Liver (tissue), 9 donors: ENCODE data around the gene ZNF222. TPM values are rescaled to one million over a fixed set of nuclear protein-coding genes. Genes with fewer than 3 reads are reported as not detected.
A peak's percentile ranks its signal among the peaks of the same experiment; 100 is the strongest.

Experiments used
- DNase-seq: peaks from one replicate; pipeline ENCODE4 v3.0.0-alpha.2; 2017; ENCODE audit warnings: low spot score
- H3K27ac ChIP-seq, 2 donors: one replicate each; pipeline ENCODE4 v1.7.0; 2013; ENCODE audit warnings: inconsistent platforms in 2 of 2, low read length in 2 of 2, control low read depth in 1 of 2, low read depth in 1 of 2, mild to moderate bottlenecking in 1 of 2
- H3K27me3 ChIP-seq, 4 donors: one replicate each; pipeline versions ENCODE4 v1.6.1 to v1.7.0; 2013; ENCODE audit warnings: low read length in 3 of 4, inconsistent platforms in 1 of 4, mild to moderate bottlenecking in 1 of 4, moderate library complexity in 1 of 4; ENCODE audit not compliant: control insufficient read depth in 4 of 4, insufficient read depth in 4 of 4
- H3K36me3 ChIP-seq, 4 donors: one replicate each; pipeline versions ENCODE4 v1.6.1 to v1.7.0; 2013; ENCODE audit warnings: low read length in 3 of 4, mild to moderate bottlenecking in 3 of 4, low read depth in 1 of 4, moderate library complexity in 1 of 4; ENCODE audit not compliant: control insufficient read depth in 4 of 4, insufficient read depth in 3 of 4
- H3K4me1 ChIP-seq, 4 donors: one replicate each; pipeline versions ENCODE4 v1.6.1 to v1.7.0; 2013; ENCODE audit warnings: low read length in 3 of 4, mild to moderate bottlenecking in 3 of 4, moderate library complexity in 1 of 4; ENCODE audit not compliant: control insufficient read depth in 4 of 4, insufficient read depth in 4 of 4
- H3K4me3 ChIP-seq, 3 donors: one replicate each; pipeline versions ENCODE4 v1.6.1 to v1.7.0; 2013; ENCODE audit warnings: low read length in 3 of 3, control low read depth in 1 of 3, low read depth in 1 of 3, mild to moderate bottlenecking in 1 of 3
- H3K9ac ChIP-seq, 2 donors: one replicate each; pipeline ENCODE4 v1.7.0; 2013; ENCODE audit warnings: low read length in 2 of 2, mild to moderate bottlenecking in 2 of 2, moderate library complexity in 2 of 2, control low read depth in 1 of 2, low read depth in 1 of 2
- H3K9me3 ChIP-seq, 4 donors: one replicate each; pipeline versions ENCODE4 v1.6.1 to v1.7.0; 2013; ENCODE audit warnings: low read length in 3 of 4; ENCODE audit not compliant: control insufficient read depth in 4 of 4
- EGR1 ChIP-seq, 2 donors: IDR thresholded peaks; 2 replicates each; pipeline ENCODE4 v1.6.1; 2016 to 2018; ENCODE audit warnings: antibody characterized with exemption in 2 of 2, low read depth in 2 of 2
- FOXA1 ChIP-seq: IDR thresholded peaks from 2 replicates; pipeline ENCODE4 v1.6.1; 2016; ENCODE audit warnings: antibody characterized with exemption
- HNF4A ChIP-seq, 2 donors: conservative IDR thresholded peaks; 2 replicates each; pipeline ENCODE4 v1.6.1; 2016; ENCODE audit warnings: antibody characterized with exemption in 2 of 2, mild to moderate bottlenecking in 2 of 2
- HNF4G ChIP-seq: IDR thresholded peaks from 2 replicates; pipeline ENCODE4 v1.6.1; 2016; ENCODE audit warnings: antibody characterized with exemption
- JUND ChIP-seq, 2 donors: IDR thresholded peaks; 2 replicates each; pipeline ENCODE4 v1.6.1; 2016; ENCODE audit warnings: antibody characterized with exemption in 2 of 2
- NR2F2 ChIP-seq: IDR thresholded peaks from 2 replicates; pipeline ENCODE4 v1.6.1; 2016; ENCODE audit warnings: antibody characterized with exemption
- RAD21 ChIP-seq, 2 donors: IDR thresholded peaks; 2 replicates each; pipeline ENCODE4 v1.6.1; 2016; ENCODE audit warnings: antibody characterized with exemption in 2 of 2, mild to moderate bottlenecking in 2 of 2
- REST ChIP-seq: IDR thresholded peaks from 2 replicates; pipeline ENCODE4 v1.6.1; 2016; ENCODE audit warnings: antibody characterized with exemption, mild to moderate bottlenecking
- RXRA ChIP-seq, 2 donors: IDR thresholded peaks; 2 replicates each; pipeline ENCODE4 v1.6.1; 2017 to 2018; ENCODE audit warnings: antibody characterized with exemption in 2 of 2, mild to moderate bottlenecking in 1 of 2
- SP1 ChIP-seq: IDR thresholded peaks from 2 replicates; pipeline ENCODE4 v1.6.1; 2018; ENCODE audit warnings: antibody characterized with exemption, mild to moderate bottlenecking
- WGBS: extraction: QIAGEN DNeasy Blood & Tissue Kit; methylation state at CpG from one replicate; pipeline ENCODE4 v1.1.7; 2013; 5-methylcytosine and 5-hydroxymethylcytosine counted together
- polyA plus RNA-seq, 2 donors: library from polyadenylated mRNA; stranded (reverse) in 1 of 2; unstranded in 1 of 2; fragments of 200-250 nt in 1 of 2; fragments of >200 nt in 1 of 2; fragmentation: Nextera tagmentation in 1 of 2; extraction: Ambion mirVana in 1 of 2; gene quantifications; one replicate each; pipeline versions ENCODE4 v1.2.1 to v1.2.3, GENCODE V29; 2013 to 2015
- total RNA-seq, 2 donors: library from RNA; depleted of rRNA; stranded (reverse); fragments of >200 nt; gene quantifications; one replicate each; pipeline ENCODE4 v1.2.3, GENCODE V29; 2014
- TF ChIP-seq, protein P1 (sequence below): fragments of 150-350 bp; IDR thresholded peaks from 2 replicates; pipeline ENCODE4 v1.5.1; 2017; ENCODE audit warnings: improper control_type of control experiment, low read depth, low read length; ENCODE audit not compliant: missing input control
- TF ChIP-seq, protein P2 (sequence below): IDR thresholded peaks from 2 replicates; pipeline ENCODE4 v1.6.1; 2016; ENCODE audit warnings: antibody characterized with exemption
- TF ChIP-seq, protein P3 (sequence below): IDR thresholded peaks from 2 replicates; pipeline ENCODE4 v1.6.1; 2016; ENCODE audit warnings: antibody characterized with exemption
- donor health status: healthy.
- donor health status: healthy.
- donor health status: healthy.
- donor health status: healthy.
- donor health status: healthy.

ZNF222 gene
- total and polyA plus RNA-seq, 4 donors, result 0.79 to 2.5 (median 1.5) TPM

DNA sequence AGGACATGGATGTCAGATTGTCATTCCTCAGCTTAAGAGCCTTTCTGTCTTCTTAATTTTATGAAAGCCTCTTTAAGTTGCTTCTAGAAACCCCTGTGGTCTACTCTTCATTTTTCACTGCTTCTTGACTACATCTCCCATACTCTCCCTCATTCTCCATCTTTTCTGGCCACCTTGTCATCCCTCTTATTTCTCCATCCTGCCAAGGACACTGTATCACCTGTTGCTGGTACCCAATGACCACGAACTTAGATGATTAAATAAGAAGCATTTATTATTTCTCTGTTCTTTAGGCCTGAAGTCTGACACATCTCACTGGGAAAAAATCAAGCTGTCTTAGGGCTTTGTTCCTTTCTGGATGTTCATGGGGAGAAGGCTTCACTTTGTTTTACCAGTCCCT is 35.9 kb downstream of the ZNF222 start:
- no peak for DNase-seq
- no peak for TF ChIP-seq EGR1 (IDR thresholded peaks at IDR 0.05; ENCODE audit: low read depth in 2 of 2)
- TF ChIP-seq, protein P1, sequence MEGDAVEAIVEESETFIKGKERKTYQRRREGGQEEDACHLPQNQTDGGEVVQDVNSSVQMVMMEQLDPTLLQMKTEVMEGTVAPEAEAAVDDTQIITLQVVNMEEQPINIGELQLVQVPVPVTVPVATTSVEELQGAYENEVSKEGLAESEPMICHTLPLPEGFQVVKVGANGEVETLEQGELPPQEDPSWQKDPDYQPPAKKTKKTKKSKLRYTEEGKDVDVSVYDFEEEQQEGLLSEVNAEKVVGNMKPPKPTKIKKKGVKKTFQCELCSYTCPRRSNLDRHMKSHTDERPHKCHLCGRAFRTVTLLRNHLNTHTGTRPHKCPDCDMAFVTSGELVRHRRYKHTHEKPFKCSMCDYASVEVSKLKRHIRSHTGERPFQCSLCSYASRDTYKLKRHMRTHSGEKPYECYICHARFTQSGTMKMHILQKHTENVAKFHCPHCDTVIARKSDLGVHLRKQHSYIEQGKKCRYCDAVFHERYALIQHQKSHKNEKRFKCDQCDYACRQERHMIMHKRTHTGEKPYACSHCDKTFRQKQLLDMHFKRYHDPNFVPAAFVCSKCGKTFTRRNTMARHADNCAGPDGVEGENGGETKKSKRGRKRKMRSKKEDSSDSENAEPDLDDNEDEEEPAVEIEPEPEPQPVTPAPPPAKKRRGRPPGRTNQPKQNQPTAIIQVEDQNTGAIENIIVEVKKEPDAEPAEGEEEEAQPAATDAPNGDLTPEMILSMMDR, result no peak
- Histone ChIP-seq H3K36me3 (peaks cover 16 to 86% (median 70%) of the 10 kb centered on the region in 4 donors), H3K27me3 (no peaks in the 10 kb centered on the region), H3K9ac (no peak overlapping the region), H3K4me1 (no peaks in the 10 kb centered on the region), H3K27ac (no peak overlapping the region), H3K9me3 (peaks cover 8 to 65% (median 59%) of the 10 kb centered on the region in 4 donors), H3K4me3 (peak overlapping the region in 2 of 3 donors; percentile 39 to 57)
- WGBS, result 93% methylated on average over 1 of the region's 1 CpG

- peak overlapping the region in 2 of 3 donors; percentile 68 to 78 for H3K4me3 ChIP-seq
- no peak for DNase-seq
- no peaks in the 10 kb centered on the region for H3K4me1 ChIP-seq
- TF ChIP-seq, protein P2, sequence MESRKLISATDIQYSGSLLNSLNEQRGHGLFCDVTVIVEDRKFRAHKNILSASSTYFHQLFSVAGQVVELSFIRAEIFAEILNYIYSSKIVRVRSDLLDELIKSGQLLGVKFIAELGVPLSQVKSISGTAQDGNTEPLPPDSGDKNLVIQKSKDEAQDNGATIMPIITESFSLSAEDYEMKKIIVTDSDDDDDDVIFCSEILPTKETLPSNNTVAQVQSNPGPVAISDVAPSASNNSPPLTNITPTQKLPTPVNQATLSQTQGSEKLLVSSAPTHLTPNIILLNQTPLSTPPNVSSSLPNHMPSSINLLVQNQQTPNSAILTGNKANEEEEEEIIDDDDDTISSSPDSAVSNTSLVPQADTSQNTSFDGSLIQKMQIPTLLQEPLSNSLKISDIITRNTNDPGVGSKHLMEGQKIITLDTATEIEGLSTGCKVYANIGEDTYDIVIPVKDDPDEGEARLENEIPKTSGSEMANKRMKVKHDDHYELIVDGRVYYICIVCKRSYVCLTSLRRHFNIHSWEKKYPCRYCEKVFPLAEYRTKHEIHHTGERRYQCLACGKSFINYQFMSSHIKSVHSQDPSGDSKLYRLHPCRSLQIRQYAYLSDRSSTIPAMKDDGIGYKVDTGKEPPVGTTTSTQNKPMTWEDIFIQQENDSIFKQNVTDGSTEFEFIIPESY, result no peak
- TF ChIP-seq RXRA (IDR thresholded peaks at IDR 0.05), result no peak
- no peak for TF ChIP-seq REST
- TF ChIP-seq RAD21 (IDR thresholded peaks at IDR 0.05), result no peak
- TF ChIP-seq EGR1 (IDR thresholded peaks at IDR 0.05; ENCODE audit: low read depth in 2 of 2), result no peak
- TF ChIP-seq HNF4G, result no peak
- TF ChIP-seq FOXA1, result no peak
- TF ChIP-seq, protein P3, sequence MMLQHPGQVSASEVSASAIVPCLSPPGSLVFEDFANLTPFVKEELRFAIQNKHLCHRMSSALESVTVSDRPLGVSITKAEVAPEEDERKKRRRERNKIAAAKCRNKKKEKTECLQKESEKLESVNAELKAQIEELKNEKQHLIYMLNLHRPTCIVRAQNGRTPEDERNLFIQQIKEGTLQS, result no peak
- TF ChIP-seq HNF4A (conservative IDR thresholded peaks at IDR 0.05), result no peak
- no peak for TF ChIP-seq NR2F2
- TF ChIP-seq JUND (IDR thresholded peaks at IDR 0.05), result no peak
- no peak for TF ChIP-seq SP1
- peaks cover 13 to 55% (median 51%) of the 10 kb centered on the region in 4 donors for H3K36me3 ChIP-seq
- no peaks in the 10 kb centered on the region for H3K27me3 ChIP-seq
- H3K27ac ChIP-seq, result no peak overlapping the region
- peaks cover 35 to 69% (median 58%) of the 10 kb centered on the region in 4 donors for H3K9me3 ChIP-seq
- H3K9ac ChIP-seq, result no peak overlapping the region
- WGBS, result 82% methylated on average over 3 of the region's 3 CpGs
Observed at GRCh38 chr19:44066305-44066704, 41.1 kb downstream of the ZNF222 start.
